T-helper 22 cell (primary cell): ENCODE data around the gene CASP5.
"Not testable (repeated sequence)": the region's sequence is repeated elsewhere in the genome, so short reads cannot be mapped to it uniquely, and the experiment has no call there.

Experiments
- DNase-seq: peaks from one replicate; pipeline ENCODE4 v3.0.0-alpha.2; 2020; ENCODE audit warnings: low read depth

The CASP5 gene

GRCh38 chr11:105023003-105023402, at the start of gene CASP5:
Gene CASP5, minus strand, starts transcription at chr11:105023168. Its CDS starts 32 bp downstream, at chr11:105023136.
- no peak for DNase-seq

- DNase-seq, result not testable (repeated sequence)
These were observed 49.1 kb upstream of the CASP5 start for GRCh38 chr11:105072080-105072479.

- DNase-seq, result no peak
These were observed 48.2 kb upstream of the CASP5 start for GRCh38 chr11:105071089-105071732.

GRCh38 chr11:105070306-105070705, 47.3 kb upstream of the CASP5 start:
- DNase-seq, result no peak

- DNase-seq, result not testable (repeated sequence)
These were observed 46.8 kb upstream of the CASP5 start for GRCh38 chr11:105069749-105070148.

GRCh38 chr11:105063245-105063941, 40.4 kb upstream of the CASP5 start:
- not testable (repeated sequence) for DNase-seq

GRCh38 chr11:105057432-105057831, 34.5 kb upstream of the CASP5 start:
- DNase-seq, result no peak

- no peak for DNase-seq
These were observed 33.5 kb upstream of the CASP5 start for GRCh38 chr11:105056446-105056845.

- no peak for DNase-seq
These were observed 31.9 kb upstream of the CASP5 start for GRCh38 chr11:105054723-105055493.

- no peak for DNase-seq
These were observed 29.5 kb upstream of the CASP5 start for GRCh38 chr11:105052487-105052886.

GRCh38 chr11:105051559-105051958, 28.6 kb upstream of the CASP5 start:
- no peak for DNase-seq

GRCh38 chr11:105049481-105049880, 26.5 kb upstream of the CASP5 start:
- no peak for DNase-seq

GRCh38 chr11:105046898-105047579, 24.1 kb upstream of the CASP5 start:
- no peak for DNase-seq

- DNase-seq, result no peak
These were observed 22.8 kb upstream of the CASP5 start for GRCh38 chr11:105045676-105046296.

- DNase-seq, result not testable (repeated sequence)
These were observed 21.9 kb upstream of the CASP5 start, which contains the start of gene CARD16 for GRCh38 chr11:105044557-105045524. Gene CARD16, minus strand, starts transcription at chr11:105045335. Its CDS starts 38 bp downstream, at chr11:105045297.

- no peak for DNase-seq
These were observed 19.2 kb upstream of the CASP5 start for GRCh38 chr11:105042178-105042577.

GRCh38 chr11:105040703-105041102, 17.7 kb upstream of the CASP5 start:
- no peak for DNase-seq

GRCh38 chr11:105034813-105035620, 12.0 kb upstream of the CASP5 start, which contains the start of gene CASP1:
Gene CASP1, minus strand, starts transcription at chr11:105035144. Its CDS starts 31 bp downstream, at chr11:105035113.
- DNase-seq, result no peak

GRCh38 chr11:105034388-105034787, 11.4 kb upstream of the CASP5 start:
- DNase-seq, result not testable (repeated sequence)
